Measurements from ENCODE around the gene ELOVL6.
A peak's percentile ranks its signal among the peaks of the same experiment; 100 is the strongest.

Gene ELOVL6

DNA sequence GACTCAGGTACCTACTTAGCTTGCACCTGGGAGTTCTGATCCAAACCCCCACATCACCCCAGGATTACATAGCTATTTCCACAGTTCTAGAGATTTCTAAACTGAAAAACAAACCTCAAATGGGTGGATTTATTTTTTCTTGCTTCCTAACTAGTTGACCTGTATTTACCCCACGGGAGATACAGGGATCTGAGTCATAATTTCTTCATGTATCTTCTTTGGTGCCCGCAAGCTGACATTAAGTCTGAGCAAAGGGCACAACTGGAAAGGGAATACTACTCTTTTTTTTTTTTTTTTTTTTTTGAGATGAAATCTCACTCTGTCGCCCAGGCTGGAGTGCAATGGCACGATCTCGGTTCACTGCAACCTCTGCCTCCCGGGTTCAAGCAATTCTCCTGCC is 10.0 kb upstream of the ELOVL6 start:
- DNase-seq (ENCODE audit: low read depth) = no peak
- TF ChIP-seq, protein P1, sequence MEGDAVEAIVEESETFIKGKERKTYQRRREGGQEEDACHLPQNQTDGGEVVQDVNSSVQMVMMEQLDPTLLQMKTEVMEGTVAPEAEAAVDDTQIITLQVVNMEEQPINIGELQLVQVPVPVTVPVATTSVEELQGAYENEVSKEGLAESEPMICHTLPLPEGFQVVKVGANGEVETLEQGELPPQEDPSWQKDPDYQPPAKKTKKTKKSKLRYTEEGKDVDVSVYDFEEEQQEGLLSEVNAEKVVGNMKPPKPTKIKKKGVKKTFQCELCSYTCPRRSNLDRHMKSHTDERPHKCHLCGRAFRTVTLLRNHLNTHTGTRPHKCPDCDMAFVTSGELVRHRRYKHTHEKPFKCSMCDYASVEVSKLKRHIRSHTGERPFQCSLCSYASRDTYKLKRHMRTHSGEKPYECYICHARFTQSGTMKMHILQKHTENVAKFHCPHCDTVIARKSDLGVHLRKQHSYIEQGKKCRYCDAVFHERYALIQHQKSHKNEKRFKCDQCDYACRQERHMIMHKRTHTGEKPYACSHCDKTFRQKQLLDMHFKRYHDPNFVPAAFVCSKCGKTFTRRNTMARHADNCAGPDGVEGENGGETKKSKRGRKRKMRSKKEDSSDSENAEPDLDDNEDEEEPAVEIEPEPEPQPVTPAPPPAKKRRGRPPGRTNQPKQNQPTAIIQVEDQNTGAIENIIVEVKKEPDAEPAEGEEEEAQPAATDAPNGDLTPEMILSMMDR (IDR thresholded peaks at IDR 0.05; ENCODE audit: low read depth, low read length, missing control alignments) = no peak
- H3K4me3 ChIP-seq (ENCODE audit: low read depth, low read length) = no peak overlapping the region

DNA sequence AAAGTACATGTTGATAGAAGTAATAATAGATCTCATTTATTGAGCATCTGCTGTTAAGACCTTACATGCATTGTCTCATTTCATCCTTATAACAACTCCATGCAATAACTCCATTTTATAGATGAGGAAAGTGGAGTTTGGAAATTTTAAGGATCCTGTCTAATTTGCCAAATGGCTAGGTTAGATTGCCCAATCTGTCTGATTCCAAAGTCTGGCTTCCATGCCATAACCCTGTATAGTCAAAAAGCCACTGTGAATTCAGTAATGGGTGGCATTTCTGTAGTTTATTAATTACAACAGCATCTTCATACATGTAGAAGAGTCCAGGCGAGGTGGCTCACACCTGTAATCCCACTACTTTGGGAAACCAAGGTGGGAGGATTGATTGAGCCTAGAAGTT is 8.8 kb upstream of the ELOVL6 start:
- no peak overlapping the region for H3K4me3 ChIP-seq (ENCODE audit: low read depth, low read length)
- TF ChIP-seq, protein P1 (IDR thresholded peaks at IDR 0.05; ENCODE audit: low read depth, low read length, missing control alignments) = no peak
- no peak for DNase-seq (ENCODE audit: low read depth)

DNA sequence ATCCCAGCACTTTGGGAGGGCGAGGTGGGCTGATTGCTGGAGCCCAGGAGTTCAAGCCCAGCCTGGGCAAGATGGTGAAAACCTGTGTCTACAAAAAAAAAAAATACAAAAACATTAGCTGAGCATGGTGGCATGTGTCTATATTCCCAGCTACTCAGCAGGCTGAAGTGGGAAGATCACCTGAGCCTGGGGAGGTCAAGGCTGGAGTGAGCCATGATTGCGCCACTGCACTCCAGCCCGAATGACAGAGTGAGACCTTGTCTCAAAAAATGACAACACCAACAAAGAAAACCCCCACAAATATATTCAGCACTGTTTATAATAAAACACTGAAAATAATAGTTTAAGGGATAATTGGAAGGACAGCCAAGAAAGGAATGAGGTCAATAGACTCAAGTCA is 3.6 kb upstream of the ELOVL6 start:
- H3K4me3 ChIP-seq (ENCODE audit: low read depth, low read length) = no peak overlapping the region
- TF ChIP-seq, protein P1 (IDR thresholded peaks at IDR 0.05; ENCODE audit: low read depth, low read length, missing control alignments) = no peak
- DNase-seq (ENCODE audit: low read depth) = no peak

DNA sequence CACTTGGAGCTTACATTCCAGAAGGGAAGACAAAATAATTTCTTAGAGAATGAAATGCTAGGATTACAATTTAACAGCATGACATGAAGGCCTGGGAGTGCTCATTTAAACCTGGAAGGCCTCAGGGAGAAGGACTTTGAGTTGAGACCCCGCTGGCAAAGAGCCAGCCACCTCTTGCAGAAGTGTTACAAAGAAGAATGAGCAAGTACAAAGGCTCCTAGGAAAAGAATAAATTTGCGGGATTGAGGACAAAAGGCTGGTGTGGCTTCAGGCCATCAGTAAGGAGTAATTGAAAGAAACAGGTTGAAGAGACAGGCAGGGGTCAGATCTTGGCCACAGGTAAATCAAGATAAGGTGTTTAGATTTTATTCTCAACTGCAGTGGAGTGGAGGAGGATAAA is 3.1 kb upstream of the ELOVL6 start:
- no peak for DNase-seq (ENCODE audit: low read depth)
- H3K4me3 ChIP-seq (ENCODE audit: low read depth, low read length) = no peak overlapping the region
- TF ChIP-seq, protein P1 (IDR thresholded peaks at IDR 0.05; ENCODE audit: low read depth, low read length, missing control alignments) = no peak

DNA sequence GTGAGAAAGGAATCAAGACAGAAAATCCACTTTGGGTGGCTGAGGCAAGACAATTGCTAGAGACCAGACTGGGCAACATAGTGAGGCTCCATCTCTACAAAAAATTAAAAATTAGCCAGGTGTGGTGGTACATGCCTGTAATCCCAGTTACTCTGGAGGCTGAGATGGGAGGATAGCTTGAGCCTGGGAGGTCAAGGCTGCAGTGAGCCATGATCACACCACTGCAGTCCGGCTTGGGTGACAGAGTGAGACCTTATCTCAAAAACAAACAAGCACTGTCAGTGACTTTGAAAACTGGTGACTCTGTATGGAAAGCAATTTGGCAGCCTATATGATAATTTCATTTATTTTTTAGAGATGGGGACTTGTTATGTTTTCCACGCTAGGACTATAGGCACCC is 2.3 kb upstream of the ELOVL6 start:
- no peak for DNase-seq (ENCODE audit: low read depth)
- H3K4me3 ChIP-seq (ENCODE audit: low read depth, low read length) = no peak overlapping the region
- TF ChIP-seq, protein P1 (IDR thresholded peaks at IDR 0.05; ENCODE audit: low read depth, low read length, missing control alignments) = no peak

DNA sequence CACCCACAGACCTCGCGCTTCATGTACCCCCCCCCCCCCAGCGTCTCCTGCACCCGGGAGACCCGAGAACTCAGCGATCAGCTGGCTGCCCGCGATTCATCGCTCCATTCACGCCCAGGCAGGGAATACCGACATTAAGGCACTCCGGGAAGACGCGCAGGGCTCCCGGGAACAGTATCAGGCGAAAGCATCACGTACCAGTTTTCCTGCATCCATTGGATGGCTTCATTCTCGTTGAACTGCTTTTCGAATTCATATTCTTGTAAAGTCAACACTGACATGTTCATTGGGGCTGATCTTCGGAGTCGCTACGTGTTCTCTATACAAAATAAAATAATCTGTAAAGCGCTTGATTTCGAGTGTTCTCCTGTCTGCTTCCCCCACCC is 373 bp downstream of the ELOVL6 start:
- no peak for DNase-seq (ENCODE audit: low read depth)
- TF ChIP-seq, protein P1 (IDR thresholded peaks at IDR 0.05; ENCODE audit: low read depth, low read length, missing control alignments) = no peak
- H3K4me3 ChIP-seq (ENCODE audit: low read depth, low read length) = peak overlapping the region; percentile 64

DNA sequence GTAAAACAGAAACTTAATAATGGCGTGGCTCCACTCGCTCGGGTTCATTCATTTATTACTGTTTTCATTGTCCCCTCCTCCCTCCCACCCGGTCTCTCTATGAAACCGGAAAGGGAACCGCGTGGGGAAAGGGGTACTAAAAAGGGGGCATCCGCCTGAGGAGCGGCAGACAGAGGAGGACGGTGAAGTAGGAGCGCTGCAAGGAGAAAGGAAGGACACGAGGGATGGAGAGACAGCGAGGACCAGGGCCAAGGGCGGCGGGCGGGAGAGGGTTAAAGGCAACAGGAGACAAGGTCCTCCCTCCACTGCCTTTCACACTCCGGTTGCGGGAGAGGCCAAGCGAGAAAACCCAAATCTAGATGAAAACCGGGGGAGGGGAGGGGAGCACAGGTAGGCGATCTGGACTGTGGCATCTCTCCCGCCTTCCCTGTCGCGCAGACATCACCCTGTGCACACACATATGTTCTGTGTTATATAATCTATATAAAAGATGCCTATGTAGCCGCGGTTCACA is 829 bp downstream of the ELOVL6 start:
- H3K4me3 ChIP-seq (ENCODE audit: low read depth, low read length) = peak overlapping the region; percentile 64
- TF ChIP-seq, protein P1 (IDR thresholded peaks at IDR 0.05; ENCODE audit: low read depth, low read length, missing control alignments) = no peak
- DNase-seq (ENCODE audit: low read depth) = no peak

Data from GM12864 (cell line).